H1 (cell line): Measurements from ENCODE around the gene CSNK1A1. TPM values are rescaled to one million over a fixed set of nuclear protein-coding genes. Genes with fewer than 3 reads are reported as not detected.

Experiments
- CTCF ChIA-PET: fragments of 300-600 bp; sonication (Branson Sonifier 250); formaldehyde crosslinking; loops from one replicate; lab custom pipeline; 2021; ENCODE audit not compliant: partially characterized antibody; lab: Charles Lee
- POLR2A ChIA-PET: fragments of 300-600 bp; sonication (Branson Sonifier 250); formaldehyde crosslinking; loops from one replicate; lab custom pipeline; 2021; ENCODE audit warnings: inconsistent platforms; ENCODE audit not compliant: partially characterized antibody; lab: Charles Lee
- DNase-seq, 2 experiments: peaks; one replicate each; pipeline versions ENCODE4 v3.0.0 to v3.0.0-alpha.2; 2010 to 2022; ENCODE audit warnings: low spot score in 2 of 2, low read depth in 1 of 2, mixed read lengths in 1 of 2
- FAIRE-seq: peaks from 2 replicates; lab custom pipeline; 2011; peaks lifted over from hg19 to GRCh38; lab: Jason Lieb, UNC
- H2AFZ ChIP-seq: 2 replicates; pipeline ENCODE4 v1.8.1; 2012; ENCODE audit warnings: low read length, inconsistent platforms
- H2AK5ac ChIP-seq: 2 replicates; pipeline ENCODE4 v1.6.1; 2013; ENCODE audit warnings: low read depth, low read length
- H2BK120ac ChIP-seq: replicated peaks from 2 replicates; pipeline ENCODE3; 2013; ENCODE audit warnings: low read depth, low read length, inconsistent platforms
- H2BK12ac ChIP-seq: 2 replicates; pipeline ENCODE4 v1.6.1; 2013; ENCODE audit warnings: low read depth, low read length
- H2BK15ac ChIP-seq: 2 replicates; pipeline ENCODE4 v1.6.1; 2013; ENCODE audit warnings: low read length
- H2BK20ac ChIP-seq: 2 replicates; pipeline ENCODE4 v1.6.1; 2013; ENCODE audit warnings: low read length
- H2BK5ac ChIP-seq: 2 replicates; pipeline ENCODE4 v1.6.1; 2013; ENCODE audit warnings: low read depth, low read length
- H3K14ac ChIP-seq: 2 replicates; pipeline ENCODE4 v1.6.1; 2013; ENCODE audit warnings: inconsistent platforms; ENCODE audit not compliant: insufficient read length
- H3K18ac ChIP-seq: 2 replicates; pipeline ENCODE4 v1.6.1; 2013; ENCODE audit warnings: low read length; ENCODE audit errors: extremely low read depth
- H3K23ac ChIP-seq: 2 replicates; pipeline ENCODE4 v1.6.1; 2013; ENCODE audit warnings: inconsistent platforms; ENCODE audit not compliant: insufficient read length
- H3K23me2 ChIP-seq: 2 replicates; pipeline ENCODE4 v1.6.1; 2013; ENCODE audit warnings: low read depth, low read length
- H3K27ac ChIP-seq: 2 replicates; pipeline ENCODE4 v1.6.1; 2011; ENCODE audit warnings: low read depth, low read length, inconsistent platforms
- H3K27me3 ChIP-seq, 4 experiments: replicated peaks in 1 of 4; 1 replicate in 1 of 4; 2 replicates in 3 of 4; pipeline versions ENCODE4 v1.6.1 to v1.8.1; 2011 to 2013; ENCODE audit warnings: low read length in 3 of 4, mild to moderate bottlenecking in 3 of 4, inconsistent platforms in 2 of 4, mixed read lengths in 2 of 4, moderate library complexity in 1 of 4; ENCODE audit not compliant: control insufficient read depth in 3 of 4, insufficient read depth in 3 of 4; ENCODE audit errors: extremely low read depth in 1 of 4
- H3K36me3 ChIP-seq, 4 experiments: 2 replicates each; pipeline versions ENCODE4 v1.6.1 to v1.8.1; 2011 to 2013; ENCODE audit warnings: mild to moderate bottlenecking in 4 of 4, low read length in 3 of 4, moderate library complexity in 2 of 4, control low read depth in 1 of 4, inconsistent platforms in 1 of 4; ENCODE audit not compliant: insufficient read depth in 4 of 4, control insufficient read depth in 2 of 4
- H3K4ac ChIP-seq: replicated peaks from 2 replicates; pipeline ENCODE3; 2013; ENCODE audit warnings: low read length, low read depth, mixed read lengths, inconsistent platforms; ENCODE audit not compliant: insufficient read length
- H3K4me1 ChIP-seq, 4 experiments: replicated peaks in 1 of 4; 1 replicate in 1 of 4; 2 replicates in 3 of 4; pipeline versions ENCODE4 v1.6.1 to v1.8.1; 2011 to 2013; ENCODE audit warnings: low read length in 3 of 4, inconsistent platforms in 2 of 4, mixed read lengths in 1 of 4; ENCODE audit not compliant: insufficient read depth in 4 of 4, control insufficient read depth in 3 of 4
- H3K4me2 ChIP-seq, 2 experiments: 2 replicates each; pipeline versions ENCODE4 v1.6.1 to v1.8.1; 2011 to 2013; ENCODE audit warnings: low read depth in 2 of 2, low read length in 2 of 2, control low read depth in 1 of 2, inconsistent platforms in 1 of 2, mild to moderate bottlenecking in 1 of 2; ENCODE audit not compliant: insufficient read depth in 1 of 2
- H3K4me3 ChIP-seq, 4 experiments: fragments of 200-600, 300-600 bp in 1 of 4; sonication (generic), shearing (Covaris generic), sonication (Bioruptor Twin) in 1 of 4; 2 replicates each; pipeline versions ENCODE4 v1.5.1 to v1.8.1; 2011 to 2016; ENCODE audit warnings: low read length in 4 of 4, low read depth in 3 of 4, control low read depth in 2 of 4, inconsistent platforms in 2 of 4, mild to moderate bottlenecking in 2 of 4, mixed read lengths in 1 of 4, moderate library complexity in 1 of 4; ENCODE audit not compliant: insufficient read depth in 2 of 4; ENCODE audit errors: extremely low read depth in 1 of 4
- H3K56ac ChIP-seq: replicated peaks from 2 replicates; pipeline ENCODE3; 2013; ENCODE audit warnings: low read depth, mild to moderate bottlenecking, mixed read lengths, low read length, inconsistent platforms; ENCODE audit not compliant: insufficient read length
- H3K79me1 ChIP-seq: 2 replicates; pipeline ENCODE4 v1.6.1; 2013; ENCODE audit warnings: low read depth, low read length, control low read depth
- H3K79me2 ChIP-seq, 2 experiments: 2 replicates each; pipeline versions ENCODE4 v1.6.1 to v1.8.1; 2012 to 2013; ENCODE audit warnings: low read length in 2 of 2, mild to moderate bottlenecking in 2 of 2, inconsistent platforms in 1 of 2; ENCODE audit not compliant: insufficient read depth in 2 of 2, control insufficient read depth in 1 of 2
- H3K9ac ChIP-seq, 4 experiments: replicated peaks in 1 of 4; 1 replicate in 1 of 4; 2 replicates in 3 of 4; pipeline versions ENCODE4 v1.6.1 to v1.8.1; 2011 to 2013; ENCODE audit warnings: low read depth in 3 of 4, low read length in 3 of 4, control low read depth in 2 of 4, mild to moderate bottlenecking in 2 of 4, moderate library complexity in 2 of 4, inconsistent platforms in 1 of 4; ENCODE audit errors: extremely low read depth in 1 of 4
- H3K9me3 ChIP-seq, 2 experiments: 2 replicates each; pipeline versions ENCODE4 v1.6.1 to v1.8.1; 2012 to 2013; ENCODE audit warnings: mild to moderate bottlenecking in 2 of 2, moderate library complexity in 2 of 2, control low read depth in 1 of 2, inconsistent platforms in 1 of 2, low read depth in 1 of 2, low read length in 1 of 2, mixed read lengths in 1 of 2; ENCODE audit not compliant: insufficient read depth in 2 of 2
- H4K20me1 ChIP-seq, 2 experiments: replicated peaks in 1 of 2; 2 replicates each; pipeline versions ENCODE3 to v1.8.1; 2011 to 2013; ENCODE audit warnings: inconsistent platforms in 2 of 2, low read length in 2 of 2, mild to moderate bottlenecking in 1 of 2; ENCODE audit not compliant: insufficient read depth in 2 of 2, control insufficient read depth in 1 of 2
- H4K5ac ChIP-seq: 2 replicates; pipeline ENCODE4 v1.6.1; 2013; ENCODE audit warnings: low read length, low read depth, mixed read lengths, inconsistent platforms; ENCODE audit not compliant: insufficient read length
- H4K8ac ChIP-seq: 2 replicates; pipeline ENCODE4 v1.8.0; 2013; ENCODE audit warnings: mild to moderate bottlenecking, moderate library complexity, low read length, inconsistent platforms; ENCODE audit not compliant: insufficient read depth; ENCODE audit errors: extremely low read depth
- H4K91ac ChIP-seq: replicated peaks from 2 replicates; pipeline ENCODE3; 2013; ENCODE audit warnings: low read length, mixed read lengths, inconsistent platforms; ENCODE audit not compliant: insufficient read length
- BACH1 ChIP-seq: IDR thresholded peaks from 2 replicates; pipeline ENCODE4 v1.6.1; 2012; ENCODE audit warnings: low read length, improper control_type of control experiment
- CREB1 ChIP-seq: IDR thresholded peaks from 2 replicates; pipeline ENCODE4 v1.6.1; 2012; ENCODE audit warnings: inconsistent platforms
- MAFK ChIP-seq: IDR thresholded peaks from 2 replicates; pipeline ENCODE4 v1.6.1; 2012; ENCODE audit warnings: low read depth, mild to moderate bottlenecking, improper control_type of control experiment, low read length
- RXRA ChIP-seq: IDR thresholded peaks from 2 replicates; pipeline ENCODE4 v1.6.1; 2011; ENCODE audit warnings: low read depth, mild to moderate bottlenecking, low read length, moderate library complexity; ENCODE audit not compliant: insufficient read depth
- SIX5 ChIP-seq: IDR thresholded peaks from 2 replicates; pipeline ENCODE4 v1.6.1; 2011; ENCODE audit warnings: mild to moderate bottlenecking, low read depth, low read length
- TAF1 ChIP-seq: IDR thresholded peaks from 2 replicates; pipeline ENCODE4 v1.6.1; 2011; ENCODE audit warnings: mild to moderate bottlenecking, low read depth, low read length
- TBP ChIP-seq: IDR thresholded peaks from 2 replicates; pipeline ENCODE4 v1.6.1; 2011; ENCODE audit warnings: low read depth, low read length, improper control_type of control experiment
- WGBS, 2 experiments: shearing (Covaris generic) in 1 of 2; methylation state at CpG; one replicate each; pipeline versions ENCODE4 v1.1.6 to v1.1.7; 2013 to 2015; ENCODE audit warnings: low lambda C conversion rate in 2 of 2, mixed read lengths in 2 of 2, inconsistent platforms in 1 of 2, low coverage in 1 of 2, missing lambda C conversion rate in 1 of 2; ENCODE audit not compliant: insufficient replicate concordance in 2 of 2, insufficient coverage in 1 of 2, insufficient read length in 1 of 2; ENCODE audit errors: extremely low coverage in 1 of 2, missing lambda C conversion rate in 1 of 2; 5-methylcytosine and 5-hydroxymethylcytosine counted together
- polyA plus RNA-seq, 7 experiments: library from polyadenylated mRNA; depleted of rRNA in 3 of 7; stranded (reverse) in 5 of 7; unstranded in 2 of 7; fragments of >200 nt in 5 of 7; fragments of 200-250 nt in 2 of 7; gene quantifications; 1 replicate in 5 of 7; 2 replicates in 1 of 7; 4 replicates in 1 of 7; pipeline versions ENCODE4 v1.2.1 to v1.2.3, GENCODE V29; 2011 to 2013; ENCODE audit warnings: missing spikeins in 2 of 7, mixed read lengths in 2 of 7
- total RNA-seq: library from RNA; stranded (reverse); fragmentation: NEBNext Ultra II Directional; extraction: Animal tissue kit (Norgen Biotek cat#: 25700); gene quantifications from 2 replicates; pipeline ENCODE4 v1.2.1, GENCODE V29; 2021

Gene CSNK1A1
- total and polyA plus RNA-seq, 2 of the 8 experiments (the other 6 are each of a cell fraction or from before 2014, with no cell fraction given), result 61.2 to 244 TPM

DNA sequence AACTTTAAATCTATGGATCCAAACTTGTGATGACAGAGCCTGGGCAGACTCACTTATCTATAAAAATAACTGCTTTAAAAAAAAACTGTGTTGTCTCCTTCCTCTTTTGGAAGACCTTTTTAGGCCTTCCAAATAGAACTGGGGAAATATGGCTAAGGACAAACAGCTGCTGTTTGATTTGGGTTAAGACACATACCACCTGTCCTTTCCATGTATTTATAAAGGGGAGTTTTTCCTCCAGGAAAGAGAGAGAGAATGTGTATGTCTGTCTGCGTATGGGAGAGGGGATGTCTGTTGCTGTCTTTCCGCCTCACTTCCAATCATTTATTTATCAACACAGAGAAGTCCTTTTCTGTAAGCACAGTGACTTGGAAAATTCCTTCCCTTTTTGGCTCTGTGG is 32.9 kb upstream of the CSNK1A1 start:
- H2AK5ac ChIP-seq, result no peak overlapping the region
- H3K27ac ChIP-seq, result no peak overlapping the region
- peaks cover 0 to 14% (median 5%) of the 10 kb centered on the region in 4 experiments; a peak in 6 of 7 replicates for H3K4me1 ChIP-seq
- no peak overlapping the region for H3K18ac ChIP-seq
- H4K20me1 ChIP-seq, result no peaks in the 10 kb centered on the region
- H3K27me3 ChIP-seq, result peaks cover 0 to 18% (median 13%) of the 10 kb centered on the region in 4 experiments; a peak in 6 of 7 replicates
- no peaks in the 10 kb centered on the region for H3K79me1 ChIP-seq
- no peaks in the 10 kb centered on the region for H3K36me3 ChIP-seq
- H3K4me2 ChIP-seq, result no peak overlapping the region
- H2BK15ac ChIP-seq, result no peak overlapping the region
- no peak overlapping the region for H2AFZ ChIP-seq
- no peak for FAIRE-seq
- H3K79me2 ChIP-seq, result no peaks in the 10 kb centered on the region
- no peak overlapping the region for H4K8ac ChIP-seq
- no peak overlapping the region for H2BK12ac ChIP-seq
- POLR2A ChIA-PET, result no interaction called here
- no peak overlapping the region for H3K56ac ChIP-seq
- H4K91ac ChIP-seq, result no peak overlapping the region
- H3K9ac ChIP-seq, result no peak overlapping the region
- 56% methylated on average over 2 of the region's 2 CpGs; no CpG with 5 or more reads in 1 of the 2 experiments for WGBS, 2 experiments
- TF ChIP-seq BACH1, result no peak
- TF ChIP-seq MAFK, result no peak
- TF ChIP-seq CREB1, result no peak
- TF ChIP-seq SIX5, result no peak
- TF ChIP-seq RXRA, result no peak
- no peak for TF ChIP-seq TAF1
- TF ChIP-seq TBP, result no peak
- H3K23ac ChIP-seq, result no peak overlapping the region
- no peak overlapping the region for H4K5ac ChIP-seq
- H3K23me2 ChIP-seq, result peaks cover 10% of the 10 kb centered on the region
- H3K14ac ChIP-seq, result no peak overlapping the region
- DNase-seq, result no peak
- H2BK120ac ChIP-seq, result no peak overlapping the region
- H2BK5ac ChIP-seq, result no peak overlapping the region
- CTCF ChIA-PET, result interaction anchor here (0.5 to 5.6 kb wide), 6 partner anchors 14 to 217 kb away, joined by 3 to 33 read pairs (median 3); no protein-coding TSS in a partner anchor
- no peak overlapping the region for H2BK20ac ChIP-seq
- no peak overlapping the region for H3K4ac ChIP-seq
- H3K4me3 ChIP-seq, result no peak overlapping the region
- no peaks in the 10 kb centered on the region for H3K9me3 ChIP-seq
